OCI-LY7 (cell line): ENCODE data around the gene ZDHHC13.

ENCODE experiments used
- EZH2phosphoT487 ChIP-seq: fragments of 200-600 bp; sonication (generic); IDR thresholded peaks from 2 replicates; pipeline ENCODE4 v1.6.1; 2018; ENCODE audit warnings: low read depth, borderline replicate concordance, mild to moderate bottlenecking, mixed run types, antibody characterized with exemption, low read length, moderate library complexity, mixed read lengths
- TF ChIP-seq, protein P1 (sequence below): fragments of 200-600 bp; sonication (generic); conservative IDR thresholded peaks from 2 replicates; pipeline ENCODE4 v1.5.1; 2014; ENCODE audit warnings: mild to moderate bottlenecking, antibody characterized with exemption, low read length, moderate library complexity, mixed read lengths

- TF ChIP-seq, protein P1, sequence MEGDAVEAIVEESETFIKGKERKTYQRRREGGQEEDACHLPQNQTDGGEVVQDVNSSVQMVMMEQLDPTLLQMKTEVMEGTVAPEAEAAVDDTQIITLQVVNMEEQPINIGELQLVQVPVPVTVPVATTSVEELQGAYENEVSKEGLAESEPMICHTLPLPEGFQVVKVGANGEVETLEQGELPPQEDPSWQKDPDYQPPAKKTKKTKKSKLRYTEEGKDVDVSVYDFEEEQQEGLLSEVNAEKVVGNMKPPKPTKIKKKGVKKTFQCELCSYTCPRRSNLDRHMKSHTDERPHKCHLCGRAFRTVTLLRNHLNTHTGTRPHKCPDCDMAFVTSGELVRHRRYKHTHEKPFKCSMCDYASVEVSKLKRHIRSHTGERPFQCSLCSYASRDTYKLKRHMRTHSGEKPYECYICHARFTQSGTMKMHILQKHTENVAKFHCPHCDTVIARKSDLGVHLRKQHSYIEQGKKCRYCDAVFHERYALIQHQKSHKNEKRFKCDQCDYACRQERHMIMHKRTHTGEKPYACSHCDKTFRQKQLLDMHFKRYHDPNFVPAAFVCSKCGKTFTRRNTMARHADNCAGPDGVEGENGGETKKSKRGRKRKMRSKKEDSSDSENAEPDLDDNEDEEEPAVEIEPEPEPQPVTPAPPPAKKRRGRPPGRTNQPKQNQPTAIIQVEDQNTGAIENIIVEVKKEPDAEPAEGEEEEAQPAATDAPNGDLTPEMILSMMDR: no peak
- TF ChIP-seq EZH2phosphoT487: no peak
These were observed 24.6 kb upstream of the ZDHHC13 start for GRCh38 chr11:19092342-19092741.
